GM18909 (cell line): ENCODE data around the gene DGKQ.
A peak's percentile ranks its signal among the peaks of the same experiment; 100 is the strongest.

Experiments used
- ATAC-seq: cut with Tn5 transposase; IDR thresholded peaks from one replicate; pipeline ENCODE4 v1.9.1; 2021; ENCODE audit warnings: mild to moderate bottlenecking; ENCODE audit not compliant: unreplicated experiment, poor library complexity

DGKQ gene

GRCh38 chr4:973431-974397 is at the start of gene DGKQ:
DGKQ (minus strand) TSS chr4:973569; CDS start chr4:973482, 87 bp downstream.
- ATAC-seq, result peak; percentile 66

GRCh38 chr4:1022739-1023066 is 49.3 kb upstream of the DGKQ start:
- ATAC-seq, result no peak

- ATAC-seq, result no peak
These were observed 48.8 kb upstream of the DGKQ start for GRCh38 chr4:1022051-1022738.

GRCh38 chr4:1021386-1022050 is 48.1 kb upstream of the DGKQ start:
- peak; percentile 79 for ATAC-seq

- no peak for ATAC-seq
These were observed 46.5 kb upstream of the DGKQ start for GRCh38 chr4:1019729-1020470.

- ATAC-seq, result no peak
These were observed 46.0 kb upstream of the DGKQ start for GRCh38 chr4:1019320-1019719.

GRCh38 chr4:1018147-1019020 is 45.0 kb upstream of the DGKQ start:
- no peak for ATAC-seq

- ATAC-seq, result no peak
These were observed 44.3 kb upstream of the DGKQ start for GRCh38 chr4:1017706-1018105.

- no peak for ATAC-seq
These were observed 43.8 kb upstream of the DGKQ start for GRCh38 chr4:1017211-1017610.

GRCh38 chr4:1015746-1016145 is 42.4 kb upstream of the DGKQ start:
- no peak for ATAC-seq

GRCh38 chr4:1015179-1015578 is 41.8 kb upstream of the DGKQ start:
- ATAC-seq, result no peak

GRCh38 chr4:1014291-1015167 is 41.2 kb upstream of the DGKQ start:
- no peak for ATAC-seq

- no peak for ATAC-seq
These were observed 40.1 kb upstream of the DGKQ start for GRCh38 chr4:1013225-1014073.

GRCh38 chr4:1012034-1012739 is 38.8 kb upstream of the DGKQ start:
- ATAC-seq, result no peak

- no peak for ATAC-seq
These were observed 38.3 kb upstream of the DGKQ start for GRCh38 chr4:1011666-1012033.

- peak; percentile 45 for ATAC-seq
These were observed 37.8 kb upstream of the DGKQ start, which contains the start of gene FGFRL1 for GRCh38 chr4:1011022-1011665. FGFRL1 (plus strand) TSS chr4:1011626; CDS start chr4:1012486, 860 bp downstream.
